Suppressor macrophage treated with lipopolysaccharide for 4 hours (primary cell): Measurements from ENCODE around the gene WWOX.

Experiments
- DNase-seq: peaks from one replicate; pipeline ENCODE4 v3.0.0-alpha.2; 2020

Gene WWOX

DNA sequence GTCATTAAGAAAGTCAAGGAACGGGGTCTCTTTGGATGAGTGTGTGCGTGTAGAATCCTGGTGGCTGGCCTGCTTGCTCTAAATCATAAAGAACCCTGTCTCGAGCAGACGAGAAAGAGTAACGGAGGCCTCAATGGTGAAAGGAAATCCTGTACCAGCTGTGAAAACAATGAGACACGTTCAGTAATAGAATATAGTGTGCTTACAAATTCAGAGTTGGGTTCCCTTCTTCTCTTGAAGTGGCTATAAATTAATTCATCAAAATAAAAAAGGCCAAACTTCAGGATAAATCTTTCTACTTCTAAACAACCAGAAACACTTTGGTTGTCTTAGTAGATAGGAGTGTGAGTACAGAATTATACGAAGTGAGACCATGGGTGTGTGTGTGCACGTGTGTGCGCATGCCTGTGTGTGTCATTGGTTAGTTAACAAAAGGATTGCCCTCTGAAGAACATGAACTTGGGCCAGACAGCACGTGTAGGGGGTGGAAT, 48.5 kb downstream of the WWOX start:
- no peak for DNase-seq

- no peak for DNase-seq
These were observed 50.8 kb downstream of the WWOX start for GRCh38 chr16:78150233-78150632.

DNA sequence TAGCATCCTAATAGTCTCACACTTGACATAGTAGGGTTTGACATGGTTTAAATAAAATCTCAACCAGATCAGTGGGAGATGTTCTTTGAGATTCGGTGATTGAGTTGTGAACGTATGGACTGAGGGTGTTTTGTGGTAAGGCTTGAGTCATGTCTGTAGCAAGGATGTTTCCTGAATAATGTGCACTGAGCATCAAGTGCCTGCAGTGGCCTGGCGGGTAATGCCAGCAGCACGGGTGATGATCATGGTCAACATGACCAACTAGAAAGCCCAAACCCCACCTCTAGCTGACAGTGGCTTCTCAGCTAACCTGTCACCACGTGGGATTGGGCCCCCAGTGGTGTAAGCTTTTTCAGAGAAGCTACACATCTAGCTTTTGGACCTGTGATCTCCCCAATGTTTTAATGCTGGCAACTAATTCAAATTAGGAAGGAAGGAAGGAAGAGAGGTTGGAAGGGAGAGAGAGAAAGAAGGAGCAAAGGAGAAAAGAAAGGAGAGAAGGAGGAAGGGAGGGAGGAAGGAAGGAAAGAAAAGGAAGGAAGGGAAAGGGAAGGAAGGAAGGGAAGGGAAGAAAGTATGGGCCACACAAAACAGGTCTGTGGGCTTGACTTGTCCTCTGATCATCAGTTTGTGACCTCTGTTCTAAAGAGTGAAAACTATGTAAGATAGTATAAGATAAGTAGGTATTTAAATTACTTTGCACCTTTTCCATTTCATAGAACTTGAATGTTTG, 55.4 kb downstream of the WWOX start:
- DNase-seq: no peak

DNA sequence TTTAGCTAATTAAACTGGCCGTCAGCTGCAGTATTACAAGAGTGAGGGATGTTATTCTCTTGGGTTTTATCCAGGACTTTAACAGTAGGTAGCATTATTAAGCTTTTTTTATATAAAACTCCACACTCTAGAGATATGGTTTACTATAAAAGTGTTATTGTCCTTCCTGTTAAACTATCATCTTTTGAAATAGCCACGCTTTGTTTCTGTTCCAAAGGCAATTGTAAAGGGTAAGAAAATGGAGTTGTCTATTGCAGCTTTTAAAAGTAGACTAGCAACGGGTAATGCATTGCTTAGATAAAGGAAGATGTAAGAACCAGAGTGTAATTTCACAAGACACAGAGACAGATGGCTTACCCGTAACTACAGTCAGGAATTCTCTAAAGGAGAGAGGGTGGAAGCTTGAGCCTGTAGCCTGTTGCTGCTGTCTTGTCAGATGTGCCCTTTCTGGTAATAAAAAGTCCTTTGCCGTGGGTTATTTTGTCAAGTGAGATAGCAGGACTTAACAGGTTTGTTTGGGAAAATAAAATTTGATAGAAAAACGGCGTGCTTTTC, 56.4 kb downstream of the WWOX start:
- no peak for DNase-seq

GRCh38 chr16:78161023-78161729, 61.7 kb downstream of the WWOX start:
- no peak for DNase-seq

- no peak for DNase-seq
These were observed 64.6 kb downstream of the WWOX start for GRCh38 chr16:78163772-78164670.

DNA sequence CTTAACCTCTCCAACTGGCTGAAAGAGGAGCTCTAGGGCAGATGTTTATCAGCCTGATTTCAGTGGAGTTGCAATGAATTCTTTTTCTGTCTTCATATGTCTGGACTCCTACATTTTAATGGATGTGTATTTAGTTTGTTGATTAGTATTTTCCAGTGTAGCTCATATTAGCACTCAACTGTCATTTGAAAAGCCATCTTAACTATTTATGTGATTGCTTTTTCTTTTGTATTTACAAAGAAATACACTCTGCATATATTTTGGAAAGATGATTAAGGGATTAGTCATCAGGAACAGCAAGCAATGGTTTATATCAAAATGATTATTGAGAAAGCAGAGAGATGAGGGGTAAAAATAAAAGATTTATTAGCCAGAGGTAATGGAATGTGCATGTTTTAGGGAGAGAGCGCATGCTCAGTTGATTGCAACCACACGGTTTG, 71.1 kb downstream of the WWOX start:
- no peak for DNase-seq

GRCh38 chr16:78175287-78175686, 75.8 kb downstream of the WWOX start:
- DNase-seq: no peak

DNA sequence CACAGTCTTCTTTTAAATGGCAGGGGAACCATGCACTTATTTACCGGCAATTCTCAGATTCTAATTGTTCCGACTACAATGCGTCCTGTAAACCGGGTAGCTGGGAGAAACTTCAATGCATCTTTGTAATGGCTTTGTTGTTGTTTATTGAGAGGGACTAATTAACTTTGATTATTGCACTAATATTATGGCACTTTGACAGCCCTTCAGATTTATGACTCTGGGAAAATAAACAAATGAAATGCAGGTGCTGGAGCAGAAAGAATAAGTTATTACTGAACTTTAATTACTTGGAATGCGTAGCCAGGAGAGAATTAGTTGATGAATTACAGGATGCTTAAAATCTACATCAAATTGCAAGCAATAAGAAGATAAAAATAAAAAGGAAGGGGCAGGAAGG, 77.0 kb downstream of the WWOX start:
- DNase-seq: no peak

DNA sequence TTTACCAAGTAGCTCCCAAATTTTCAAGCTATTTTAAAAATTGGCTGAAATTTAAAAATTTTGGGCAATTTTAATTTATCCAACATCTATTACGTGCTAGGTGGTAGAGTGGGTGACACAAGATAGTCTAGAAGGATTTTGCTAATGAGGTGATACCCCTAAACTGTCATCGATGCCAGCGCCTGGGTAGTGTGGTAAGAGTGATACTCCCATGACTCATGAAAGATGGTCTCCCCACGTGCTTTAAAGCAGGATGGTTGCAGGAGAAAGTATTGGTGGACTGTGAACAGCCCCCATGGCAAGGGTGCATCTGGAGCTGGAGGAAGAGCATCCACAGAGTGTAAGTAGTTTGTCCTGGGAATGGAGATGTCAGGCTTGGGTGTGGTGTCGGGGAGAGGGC, 77.8 kb downstream of the WWOX start:
- no peak for DNase-seq

DNA sequence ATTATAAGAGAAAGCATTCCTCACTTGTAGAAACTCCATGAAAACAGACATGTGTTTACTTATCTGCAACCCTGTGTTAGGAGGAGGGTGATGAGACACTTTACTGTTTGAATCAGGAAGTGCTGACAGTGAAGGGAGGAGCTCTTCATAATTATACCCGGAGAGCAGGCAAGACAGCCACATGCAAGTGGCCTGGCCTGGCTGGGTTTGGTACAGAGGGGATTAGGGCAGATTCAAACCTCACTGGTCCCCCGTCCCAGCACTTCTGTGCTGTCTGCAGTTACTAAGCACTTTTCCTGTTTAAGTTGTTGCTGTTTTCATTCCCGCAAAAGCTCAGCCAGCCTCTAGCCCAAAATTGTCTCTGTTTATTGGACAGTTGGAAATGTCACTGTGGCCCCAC, 78.5 kb downstream of the WWOX start:
- no peak for DNase-seq

DNA sequence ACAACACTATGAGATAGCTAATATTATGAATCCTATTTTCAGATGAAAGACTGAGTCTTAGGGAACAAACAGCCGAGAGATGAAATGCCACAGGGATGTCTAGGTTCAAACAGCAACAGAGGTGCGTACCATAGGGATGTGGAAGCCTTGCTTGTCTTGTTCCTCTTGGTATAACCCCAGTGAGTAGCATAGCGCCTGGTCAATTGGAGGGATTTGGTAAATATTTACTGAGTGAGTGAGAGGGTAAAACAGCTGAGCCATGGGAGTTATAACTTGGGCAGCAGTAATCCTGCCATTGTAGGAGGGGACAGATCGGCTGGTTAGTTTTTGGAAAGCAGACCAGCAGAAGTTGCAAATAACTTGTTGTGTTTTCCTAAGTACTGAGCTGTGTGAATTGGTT, 80.2 kb downstream of the WWOX start:
- DNase-seq: no peak

- DNase-seq: no peak
These were observed 80.9 kb downstream of the WWOX start for GRCh38 chr16:78180349-78180748.

- no peak for DNase-seq
These were observed 84.2 kb downstream of the WWOX start for GRCh38 chr16:78183437-78184237.

DNA sequence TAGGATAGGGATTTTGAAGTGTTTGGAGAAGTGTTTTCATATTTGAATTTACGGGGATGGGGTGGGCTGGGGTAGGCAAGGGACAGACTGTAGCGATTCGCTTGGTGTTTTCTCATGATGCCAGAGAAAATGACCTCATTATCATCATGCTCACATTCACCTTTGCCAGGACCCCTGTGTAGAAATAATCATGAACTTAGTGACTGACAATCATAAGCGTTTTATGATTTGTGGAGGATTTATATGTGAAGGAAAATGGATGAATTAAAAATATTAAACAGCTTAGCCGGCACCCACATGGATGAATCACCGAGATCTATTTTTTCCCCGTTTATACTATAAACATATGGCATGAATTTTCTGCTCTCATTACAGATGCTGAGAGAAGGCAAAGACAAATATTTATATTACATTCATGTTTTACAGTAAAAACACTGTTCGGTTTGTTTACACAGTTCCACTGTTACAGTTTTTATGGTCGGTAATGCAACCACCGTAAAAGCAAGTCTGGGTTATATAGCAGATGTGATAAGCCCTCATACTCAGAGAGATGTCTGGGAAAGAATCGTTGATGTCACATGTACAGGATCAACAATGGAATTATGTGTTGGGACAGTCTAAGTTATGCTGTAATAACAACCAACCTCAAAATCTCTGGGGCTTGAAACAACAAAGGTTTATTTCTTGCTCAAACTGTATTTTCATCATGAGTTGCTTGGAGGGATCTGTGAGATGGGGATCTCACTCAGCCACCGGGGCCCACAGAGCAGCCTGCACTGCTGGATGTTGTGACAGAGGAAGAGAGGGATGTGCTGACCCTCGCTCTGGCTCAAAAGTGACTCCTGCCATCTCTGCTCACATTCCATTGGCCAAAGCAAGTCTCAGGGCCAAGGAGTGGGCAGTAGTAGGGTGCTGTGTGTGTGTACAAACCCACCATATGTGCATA, 85.1 kb downstream of the WWOX start:
- no peak for DNase-seq

- no peak for DNase-seq
These were observed 89.7 kb downstream of the WWOX start for GRCh38 chr16:78189121-78189520.

GRCh38 chr16:78192734-78193488, 93.5 kb downstream of the WWOX start:
- DNase-seq: no peak

GRCh38 chr16:78194948-78195347, 95.5 kb downstream of the WWOX start:
- no peak for DNase-seq

- DNase-seq: no peak
These were observed 96.3 kb downstream of the WWOX start for GRCh38 chr16:78195797-78196196.

DNA sequence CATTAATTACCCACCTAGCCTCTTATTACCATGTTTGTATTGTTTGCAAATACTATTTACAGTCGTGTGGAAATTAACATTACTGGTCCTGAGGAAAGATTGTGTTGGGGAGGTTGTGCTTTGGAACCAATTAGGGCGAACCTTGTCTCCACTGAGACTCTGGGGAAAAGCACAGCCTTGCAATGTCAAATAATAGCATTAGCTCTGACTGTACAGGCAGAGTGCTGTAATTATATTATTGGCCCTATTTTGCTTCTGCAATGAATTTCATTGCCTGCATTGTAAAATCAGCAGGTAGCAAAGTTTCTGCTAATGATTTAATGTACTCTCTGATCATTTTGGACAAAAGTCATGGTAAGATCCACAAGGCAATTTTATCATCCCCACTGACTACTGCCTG, 97.0 kb downstream of the WWOX start:
- DNase-seq: no peak
